Measurements from ENCODE around the gene MKLN1.

The MKLN1 gene

GRCh38 chr7:131306777-131307176 lies 20.9 kb upstream of the MKLN1 start:
- no peak overlapping the region for H3K4me3 ChIP-seq (ENCODE audit: low read depth, low read length, poor library complexity, severe bottlenecking)
- H2AFZ ChIP-seq (ENCODE audit: low read length), result no peak overlapping the region
- H3K9ac ChIP-seq (ENCODE audit: low read length), result no peak overlapping the region
- no peak overlapping the region for H3K27ac ChIP-seq (ENCODE audit: low read depth, low read length, poor library complexity, severe bottlenecking)
- TF ChIP-seq CTCF (IDR thresholded peaks at IDR 0.05; ENCODE audit: low read length) (no peak), EZH2 (IDR thresholded peaks at IDR 0.05; ENCODE audit: borderline replicate concordance, low read length) (no peak)
- no peaks in the 10 kb centered on the region for H3K36me3 ChIP-seq (ENCODE audit: insufficient read depth, low read length)
- no peaks in the 10 kb centered on the region for H4K20me1 ChIP-seq (ENCODE audit: insufficient read depth, low read length)
- H3K79me2 ChIP-seq (ENCODE audit: insufficient read depth, low read length), result no peaks in the 10 kb centered on the region
- no peaks in the 10 kb centered on the region for H3K9me2 ChIP-seq (ENCODE audit: low read depth, low read length)
- no peak overlapping the region for H3K4me2 ChIP-seq (ENCODE audit: low read length)
- no peaks in the 10 kb centered on the region for H3K27me3 ChIP-seq (ENCODE audit: insufficient read depth, low read length)
- peaks cover 20% of the 10 kb centered on the region for H3K4me1 ChIP-seq (ENCODE audit: insufficient read depth, low read length, severe bottlenecking)
- H3F3A ChIP-seq (ENCODE audit: insufficient read depth, low read length), result no peaks in the 10 kb centered on the region
- H3K9me3 ChIP-seq (ENCODE audit: low read length), result peaks cover 13% of the 10 kb centered on the region; the same call in 1 of the 2 replicates

DNA sequence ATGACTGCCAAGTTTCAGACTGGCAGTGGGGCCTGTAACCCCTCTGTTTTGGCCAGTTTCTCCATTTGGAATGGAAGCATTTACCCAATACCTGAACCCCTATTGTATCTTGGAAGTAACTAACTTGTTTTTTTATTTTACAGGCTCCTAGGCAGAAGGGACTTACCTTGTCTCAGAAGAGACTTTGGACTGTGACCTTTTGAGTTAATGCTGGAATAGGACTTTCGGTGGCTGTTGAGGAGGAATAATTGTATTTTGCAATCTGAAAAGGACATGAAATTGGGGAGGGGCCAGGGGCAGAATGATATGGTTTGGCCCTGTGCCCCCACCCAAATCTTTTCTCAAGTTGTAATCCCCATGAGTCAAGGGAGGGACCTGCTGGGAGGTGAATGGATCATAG lies 20.0 kb upstream of the MKLN1 start:
- H3K4me3 ChIP-seq (ENCODE audit: low read depth, low read length, poor library complexity, severe bottlenecking), result no peak overlapping the region
- H2AFZ ChIP-seq (ENCODE audit: low read length), result no peak overlapping the region
- no peak overlapping the region for H3K27ac ChIP-seq (ENCODE audit: low read depth, low read length, poor library complexity, severe bottlenecking)
- no peaks in the 10 kb centered on the region for H4K20me1 ChIP-seq (ENCODE audit: insufficient read depth, low read length)
- H3K27me3 ChIP-seq (ENCODE audit: insufficient read depth, low read length), result no peaks in the 10 kb centered on the region
- H3K9me2 ChIP-seq (ENCODE audit: low read depth, low read length), result no peaks in the 10 kb centered on the region
- no peaks in the 10 kb centered on the region for H3K36me3 ChIP-seq (ENCODE audit: insufficient read depth, low read length)
- no peak overlapping the region for H3K4me2 ChIP-seq (ENCODE audit: low read length)
- H3K79me2 ChIP-seq (ENCODE audit: insufficient read depth, low read length), result no peaks in the 10 kb centered on the region
- H3K9ac ChIP-seq (ENCODE audit: low read length), result no peak overlapping the region
- no peaks in the 10 kb centered on the region for H3F3A ChIP-seq (ENCODE audit: insufficient read depth, low read length)
- peaks cover 15% of the 10 kb centered on the region for H3K9me3 ChIP-seq (ENCODE audit: low read length)
- no peak for TF ChIP-seq EZH2 (IDR thresholded peaks at IDR 0.05; ENCODE audit: borderline replicate concordance, low read length)
- no peak for TF ChIP-seq CTCF (IDR thresholded peaks at IDR 0.05; ENCODE audit: low read length)
- H3K4me1 ChIP-seq (ENCODE audit: insufficient read depth, low read length, severe bottlenecking), result peaks cover 11% of the 10 kb centered on the region

DNA sequence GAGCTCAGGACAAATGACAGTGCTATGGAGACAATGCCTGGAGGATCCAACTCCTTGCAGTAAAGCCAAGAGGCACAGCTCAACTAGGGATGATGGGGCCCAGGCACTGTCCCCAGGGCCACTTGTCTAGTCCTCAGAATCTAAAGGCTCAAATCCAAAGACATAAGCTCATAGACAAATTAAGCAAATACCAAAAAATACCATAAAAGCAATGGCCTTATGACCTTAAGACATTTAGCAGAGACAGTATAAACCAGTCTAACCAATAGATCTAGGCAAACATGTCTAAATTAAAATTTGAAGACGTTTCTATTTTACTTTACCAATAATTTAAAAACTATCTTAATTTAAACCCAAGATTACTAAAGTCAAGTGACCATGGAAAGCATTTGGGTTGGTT lies 14.8 kb upstream of the MKLN1 start:
- TF ChIP-seq EZH2 (IDR thresholded peaks at IDR 0.05; ENCODE audit: borderline replicate concordance, low read length) (no peak), CTCF (IDR thresholded peaks at IDR 0.05; ENCODE audit: low read length) (no peak)

More for the DNA sequence above, 14.8 kb upstream of the MKLN1 start:
- H3K36me3 ChIP-seq (ENCODE audit: insufficient read depth, low read length), result no peaks in the 10 kb centered on the region; the same call in 1 of the 2 replicates
- no peaks in the 10 kb centered on the region for H3K9me2 ChIP-seq (ENCODE audit: low read depth, low read length)
- no peak overlapping the region for H2AFZ ChIP-seq (ENCODE audit: low read length)
- no peak overlapping the region for H3K27ac ChIP-seq (ENCODE audit: low read depth, low read length, poor library complexity, severe bottlenecking)
- no peaks in the 10 kb centered on the region for H3K4me1 ChIP-seq (ENCODE audit: insufficient read depth, low read length, severe bottlenecking)
- no peak overlapping the region for H3K4me3 ChIP-seq (ENCODE audit: low read depth, low read length, poor library complexity, severe bottlenecking)
- no peaks in the 10 kb centered on the region for H3K27me3 ChIP-seq (ENCODE audit: insufficient read depth, low read length)
- no peaks in the 10 kb centered on the region for H3K79me2 ChIP-seq (ENCODE audit: insufficient read depth, low read length)
- no peaks in the 10 kb centered on the region for H3F3A ChIP-seq (ENCODE audit: insufficient read depth, low read length)
- H3K4me2 ChIP-seq (ENCODE audit: low read length), result no peak overlapping the region
- H3K9me3 ChIP-seq (ENCODE audit: low read length), result peaks cover 25% of the 10 kb centered on the region
- no peak overlapping the region for H3K9ac ChIP-seq (ENCODE audit: low read length)
- H4K20me1 ChIP-seq (ENCODE audit: insufficient read depth, low read length), result no peaks in the 10 kb centered on the region

Measured in OCI-LY1 (cell line).